ENCODE data around the gene THTPA.
A peak's percentile ranks its signal among the peaks of the same experiment; 100 is the strongest.

The THTPA gene

DNA sequence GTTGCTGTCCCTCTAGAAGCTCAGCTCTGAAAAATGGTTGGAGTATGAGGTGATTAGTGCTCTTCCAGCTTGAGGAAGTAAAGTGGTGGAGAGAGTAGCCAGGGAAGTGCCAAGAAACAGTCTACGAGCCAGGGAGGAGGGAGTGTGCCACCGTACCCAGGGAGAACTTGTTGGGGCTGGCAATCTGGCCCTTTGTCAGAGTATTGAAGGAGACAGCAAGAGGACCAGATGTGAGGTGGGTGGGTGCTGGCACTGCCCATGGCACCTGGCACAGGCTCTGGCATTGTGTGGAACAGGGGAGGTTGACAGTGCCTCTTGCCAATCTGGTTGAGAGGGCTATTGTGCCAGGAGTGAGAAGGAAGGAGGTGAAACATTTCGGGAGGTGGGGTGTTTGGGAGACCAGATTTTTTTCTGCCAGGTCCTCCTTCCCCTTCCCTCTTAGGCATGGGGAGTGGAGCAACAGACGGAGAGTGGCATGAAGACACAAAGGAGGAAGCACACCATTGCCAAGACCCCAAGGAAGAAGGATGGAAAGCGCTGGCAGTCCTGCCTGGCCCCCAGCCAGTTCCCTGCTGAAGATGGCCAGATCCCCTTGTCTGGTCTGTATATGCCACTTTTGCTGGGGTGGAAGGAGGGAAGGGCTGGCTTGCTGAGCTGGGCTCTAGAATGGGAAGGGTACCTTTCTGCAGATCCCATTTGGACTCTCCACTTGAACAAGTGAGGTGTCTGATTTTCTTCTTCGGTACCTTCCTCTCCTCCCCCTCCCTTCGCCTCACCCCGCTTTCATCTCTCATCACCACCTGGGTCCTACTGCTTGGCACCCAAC lies 42.0 kb upstream of the THTPA start:
- H3K4me1 ChIP-seq (ENCODE audit: insufficient read depth, low read length), result peaks cover 21% of the 10 kb centered on the region
- no peak overlapping the region for H3K27ac ChIP-seq (ENCODE audit: low read length)
- H2AFZ ChIP-seq (ENCODE audit: low read depth, low read length), result no peak overlapping the region
- no peaks in the 10 kb centered on the region for H3K79me2 ChIP-seq (ENCODE audit: insufficient read depth, low read length)
- ATAC-seq (ENCODE audit: insufficient read depth, low read depth) (no peak), DNase-seq (no peak)
- no peak overlapping the region for H3K9ac ChIP-seq (ENCODE audit: low read depth, low read length)
- H3K36me3 ChIP-seq (ENCODE audit: insufficient read depth, low read length), result no peaks in the 10 kb centered on the region
- no peak overlapping the region for H3K4me3 ChIP-seq (ENCODE audit: low read depth in 1 of 2, low read length in 2 of 2)
- H3K4me2 ChIP-seq (ENCODE audit: insufficient read depth, low read length), result no peak overlapping the region
- TF ChIP-seq, protein P1, sequence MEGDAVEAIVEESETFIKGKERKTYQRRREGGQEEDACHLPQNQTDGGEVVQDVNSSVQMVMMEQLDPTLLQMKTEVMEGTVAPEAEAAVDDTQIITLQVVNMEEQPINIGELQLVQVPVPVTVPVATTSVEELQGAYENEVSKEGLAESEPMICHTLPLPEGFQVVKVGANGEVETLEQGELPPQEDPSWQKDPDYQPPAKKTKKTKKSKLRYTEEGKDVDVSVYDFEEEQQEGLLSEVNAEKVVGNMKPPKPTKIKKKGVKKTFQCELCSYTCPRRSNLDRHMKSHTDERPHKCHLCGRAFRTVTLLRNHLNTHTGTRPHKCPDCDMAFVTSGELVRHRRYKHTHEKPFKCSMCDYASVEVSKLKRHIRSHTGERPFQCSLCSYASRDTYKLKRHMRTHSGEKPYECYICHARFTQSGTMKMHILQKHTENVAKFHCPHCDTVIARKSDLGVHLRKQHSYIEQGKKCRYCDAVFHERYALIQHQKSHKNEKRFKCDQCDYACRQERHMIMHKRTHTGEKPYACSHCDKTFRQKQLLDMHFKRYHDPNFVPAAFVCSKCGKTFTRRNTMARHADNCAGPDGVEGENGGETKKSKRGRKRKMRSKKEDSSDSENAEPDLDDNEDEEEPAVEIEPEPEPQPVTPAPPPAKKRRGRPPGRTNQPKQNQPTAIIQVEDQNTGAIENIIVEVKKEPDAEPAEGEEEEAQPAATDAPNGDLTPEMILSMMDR (IDR thresholded peaks at IDR 0.05; ENCODE audit: borderline replicate concordance, extremely low read depth, low read length, poor library complexity, severe bottlenecking), result no peak
- no peak for TF ChIP-seq EZH2 (IDR thresholded peaks at IDR 0.05; ENCODE audit: borderline replicate concordance, low read depth, low read length, severe bottlenecking)
- H4K20me1 ChIP-seq (ENCODE audit: insufficient read depth, low read length), result no peaks in the 10 kb centered on the region
- H3K27me3 ChIP-seq (ENCODE audit: insufficient read depth, low read length, poor library complexity), result no peaks in the 10 kb centered on the region
- no peaks in the 10 kb centered on the region for H3K9me3 ChIP-seq (ENCODE audit: insufficient read depth, low read length, severe bottlenecking)

DNA sequence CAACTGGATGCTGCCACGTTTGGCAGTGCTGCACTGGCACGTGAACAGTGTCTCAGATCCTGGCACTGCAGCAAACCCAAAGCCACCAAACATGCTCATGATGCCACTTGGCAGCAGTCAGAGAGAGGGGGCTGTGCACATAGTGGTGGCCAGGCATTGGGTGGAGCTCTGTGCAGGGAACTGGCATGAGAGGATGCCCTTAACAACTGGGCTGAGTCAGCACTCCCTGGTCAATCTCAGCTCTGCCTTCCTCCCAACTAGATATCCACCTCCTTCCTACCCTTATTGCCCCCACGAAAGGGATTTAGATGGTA lies 41.5 kb upstream of the THTPA start:
- H4K20me1 ChIP-seq (ENCODE audit: insufficient read depth, low read length), result no peaks in the 10 kb centered on the region
- H3K4me2 ChIP-seq (ENCODE audit: insufficient read depth, low read length), result no peak overlapping the region
- H3K4me1 ChIP-seq (ENCODE audit: insufficient read depth, low read length), result peaks cover 21% of the 10 kb centered on the region
- H3K36me3 ChIP-seq (ENCODE audit: insufficient read depth, low read length), result no peaks in the 10 kb centered on the region
- H3K4me3 ChIP-seq (ENCODE audit: low read depth in 1 of 2, low read length in 2 of 2), result no peak overlapping the region
- H3K79me2 ChIP-seq (ENCODE audit: insufficient read depth, low read length), result no peaks in the 10 kb centered on the region
- no peak overlapping the region for H3K27ac ChIP-seq (ENCODE audit: low read length)
- no peak for TF ChIP-seq EZH2 (IDR thresholded peaks at IDR 0.05; ENCODE audit: borderline replicate concordance, low read depth, low read length, severe bottlenecking)
- TF ChIP-seq, protein P1 (IDR thresholded peaks at IDR 0.05; ENCODE audit: borderline replicate concordance, extremely low read depth, low read length, poor library complexity, severe bottlenecking), result no peak
- H3K9ac ChIP-seq (ENCODE audit: low read depth, low read length), result no peak overlapping the region
- ATAC-seq (ENCODE audit: insufficient read depth, low read depth) (no peak), DNase-seq (no peak)
- no peak overlapping the region for H2AFZ ChIP-seq (ENCODE audit: low read depth, low read length)
- H3K9me3 ChIP-seq (ENCODE audit: insufficient read depth, low read length, severe bottlenecking), result no peaks in the 10 kb centered on the region
- H3K27me3 ChIP-seq (ENCODE audit: insufficient read depth, low read length, poor library complexity), result no peaks in the 10 kb centered on the region

DNA sequence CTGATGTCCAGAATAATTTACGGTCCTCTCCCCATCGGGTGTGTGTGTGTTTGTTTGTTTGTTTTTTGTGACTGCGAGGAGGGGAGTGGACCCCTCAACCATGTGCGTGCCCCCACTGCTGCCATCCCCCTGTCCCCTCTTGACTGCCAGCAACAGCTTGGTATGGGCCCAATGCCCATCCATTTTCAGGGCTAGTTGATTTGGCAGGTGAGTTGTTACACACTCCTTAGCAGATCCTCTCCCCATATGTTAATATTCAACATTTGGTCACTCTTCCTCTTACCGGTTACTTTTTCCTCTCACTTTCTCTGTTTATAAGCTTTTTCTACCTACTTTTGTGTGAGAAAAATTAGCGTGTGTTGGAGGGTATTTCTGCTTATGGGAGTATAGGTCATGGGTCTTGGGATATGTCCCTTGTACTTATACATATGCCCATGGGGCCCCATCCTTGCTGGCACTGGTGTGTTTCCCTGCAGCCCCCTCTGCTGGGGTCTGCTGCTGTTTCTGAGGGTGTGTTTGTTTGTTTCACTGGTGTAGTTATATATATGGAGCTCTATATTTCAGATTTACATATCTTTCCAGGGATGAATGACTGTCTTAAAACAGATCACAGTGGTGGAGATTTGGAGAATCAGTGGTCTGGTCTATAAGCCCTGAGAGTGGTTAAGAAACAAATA lies 38.3 kb upstream of the THTPA start:
- Histone ChIP-seq H3K27me3 (ENCODE audit: insufficient read depth, low read length, poor library complexity) (no peaks in the 10 kb centered on the region), H3K4me3 (ENCODE audit: low read depth in 1 of 2, low read length in 2 of 2) (no peak overlapping the region), H3K36me3 (ENCODE audit: insufficient read depth, low read length) (no peaks in the 10 kb centered on the region), H4K20me1 (ENCODE audit: insufficient read depth, low read length) (no peaks in the 10 kb centered on the region), H3K9ac (ENCODE audit: low read depth, low read length) (no peak overlapping the region), H3K79me2 (ENCODE audit: insufficient read depth, low read length) (no peaks in the 10 kb centered on the region), H2AFZ (ENCODE audit: low read depth, low read length) (no peak overlapping the region), H3K4me1 (ENCODE audit: insufficient read depth, low read length) (peaks cover 6% of the 10 kb centered on the region), H3K27ac (ENCODE audit: low read length) (no peak overlapping the region), H3K4me2 (ENCODE audit: insufficient read depth, low read length) (no peak overlapping the region), H3K9me3 (ENCODE audit: insufficient read depth, low read length, severe bottlenecking) (no peaks in the 10 kb centered on the region)
- no peak for TF ChIP-seq EZH2 (IDR thresholded peaks at IDR 0.05; ENCODE audit: borderline replicate concordance, low read depth, low read length, severe bottlenecking)
- TF ChIP-seq, protein P1 (IDR thresholded peaks at IDR 0.05; ENCODE audit: borderline replicate concordance, extremely low read depth, low read length, poor library complexity, severe bottlenecking), result peak; percentile 7
- no peak for DNase-seq
- ATAC-seq (ENCODE audit: insufficient read depth, low read depth), result no peak

All from DND-41 (cell line).